Cerebellar cortex (tissue), 1 donor: ENCODE results near the gene MYL11.
A peak's percentile ranks its signal among the peaks of the same experiment; 100 is the strongest.
"Not testable (repeated sequence)": the region's sequence is repeated elsewhere in the genome, so short reads cannot be mapped to it uniquely, and the experiment has no call there.

Experiments
- DNase-seq: peaks from one replicate; pipeline ENCODE4 v3.0.0-alpha.2; 2015; ENCODE audit warnings: low spot score

Gene MYL11, protein sequence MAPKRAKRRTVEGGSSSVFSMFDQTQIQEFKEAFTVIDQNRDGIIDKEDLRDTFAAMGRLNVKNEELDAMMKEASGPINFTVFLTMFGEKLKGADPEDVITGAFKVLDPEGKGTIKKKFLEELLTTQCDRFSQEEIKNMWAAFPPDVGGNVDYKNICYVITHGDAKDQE

DNA sequence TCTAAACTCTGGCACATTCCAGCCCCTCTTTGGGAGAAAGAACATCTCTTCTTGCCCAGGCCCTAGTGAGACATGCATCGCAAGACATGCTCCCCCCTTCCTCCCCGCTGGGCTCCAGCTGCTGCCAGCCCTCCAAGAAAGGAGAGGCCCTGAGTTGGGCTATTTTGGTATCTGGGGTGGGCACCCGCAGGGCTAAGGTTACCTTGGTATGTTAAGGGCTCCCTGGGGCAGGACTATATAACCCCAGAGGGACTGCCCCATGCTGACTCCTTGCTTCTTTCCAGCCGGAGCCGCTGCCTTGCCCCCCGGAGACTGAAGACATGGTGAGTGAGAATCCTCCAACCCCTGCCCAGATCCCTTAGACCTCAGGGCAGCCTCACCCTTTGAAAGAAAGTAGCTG, at the start of gene MYL11:
MYL11 (plus strand) TSS at position 265 of the 400 bp plus-strand sequence; CDS start at position 321, 56 bp downstream.
- no peak for DNase-seq

DNA sequence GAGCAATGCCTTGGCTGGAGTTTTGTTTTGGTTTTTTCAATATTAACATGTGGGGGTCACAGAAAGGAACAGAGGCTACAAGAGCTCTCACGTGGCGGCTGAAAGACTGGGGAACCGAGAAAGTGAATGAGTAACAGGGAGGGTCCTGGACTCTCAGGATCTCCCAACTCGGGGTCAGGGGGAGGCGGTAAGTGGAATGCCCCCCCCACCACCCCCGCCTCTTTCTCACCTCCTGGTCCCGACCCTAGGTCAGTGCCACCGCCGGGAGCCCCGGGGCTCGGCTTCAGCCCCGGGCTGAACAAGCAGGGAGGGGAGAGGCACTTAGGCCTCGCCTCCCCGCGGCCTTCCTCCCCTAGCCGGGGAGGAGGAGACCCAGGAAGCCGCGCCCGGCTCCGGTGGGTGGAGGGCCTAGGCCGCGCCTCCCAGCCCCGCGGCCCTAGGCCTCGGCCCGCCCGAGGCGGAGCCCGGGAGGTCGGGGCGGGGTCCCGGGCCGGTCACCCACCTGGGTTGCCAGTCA, 40.1 kb upstream of the MYL11 start:
- DNase-seq: peak; percentile 64

DNA sequence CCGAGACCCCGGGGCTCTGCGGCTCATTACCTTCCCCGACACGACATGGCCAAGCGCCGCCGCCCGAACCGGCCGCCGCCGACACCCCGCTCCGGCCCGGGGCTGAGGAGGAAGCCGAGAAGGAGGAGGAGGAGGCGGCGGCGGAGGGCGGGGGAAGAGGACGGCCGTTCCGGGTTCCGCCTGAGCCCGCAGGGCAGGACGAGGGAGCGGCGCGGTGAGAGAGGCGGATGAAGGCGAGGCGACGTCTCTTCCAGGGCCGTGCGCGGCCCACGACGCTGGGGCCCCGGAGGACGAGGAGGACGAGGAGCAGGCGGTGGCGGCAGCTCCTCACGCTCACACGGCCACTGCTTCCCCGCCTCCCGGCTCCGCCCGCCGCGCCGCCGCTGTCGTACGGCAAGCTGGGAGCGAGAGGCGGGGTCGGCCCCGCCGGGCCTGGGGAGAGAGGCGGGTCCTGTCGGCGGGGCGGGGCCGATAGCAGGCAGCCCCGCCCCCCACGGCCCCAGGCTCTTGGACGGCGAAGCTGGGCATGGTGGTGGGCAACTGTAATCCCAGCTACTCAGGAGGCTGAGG, 39.5 kb upstream of the MYL11 start:
- DNase-seq: peak; percentile 69

DNA sequence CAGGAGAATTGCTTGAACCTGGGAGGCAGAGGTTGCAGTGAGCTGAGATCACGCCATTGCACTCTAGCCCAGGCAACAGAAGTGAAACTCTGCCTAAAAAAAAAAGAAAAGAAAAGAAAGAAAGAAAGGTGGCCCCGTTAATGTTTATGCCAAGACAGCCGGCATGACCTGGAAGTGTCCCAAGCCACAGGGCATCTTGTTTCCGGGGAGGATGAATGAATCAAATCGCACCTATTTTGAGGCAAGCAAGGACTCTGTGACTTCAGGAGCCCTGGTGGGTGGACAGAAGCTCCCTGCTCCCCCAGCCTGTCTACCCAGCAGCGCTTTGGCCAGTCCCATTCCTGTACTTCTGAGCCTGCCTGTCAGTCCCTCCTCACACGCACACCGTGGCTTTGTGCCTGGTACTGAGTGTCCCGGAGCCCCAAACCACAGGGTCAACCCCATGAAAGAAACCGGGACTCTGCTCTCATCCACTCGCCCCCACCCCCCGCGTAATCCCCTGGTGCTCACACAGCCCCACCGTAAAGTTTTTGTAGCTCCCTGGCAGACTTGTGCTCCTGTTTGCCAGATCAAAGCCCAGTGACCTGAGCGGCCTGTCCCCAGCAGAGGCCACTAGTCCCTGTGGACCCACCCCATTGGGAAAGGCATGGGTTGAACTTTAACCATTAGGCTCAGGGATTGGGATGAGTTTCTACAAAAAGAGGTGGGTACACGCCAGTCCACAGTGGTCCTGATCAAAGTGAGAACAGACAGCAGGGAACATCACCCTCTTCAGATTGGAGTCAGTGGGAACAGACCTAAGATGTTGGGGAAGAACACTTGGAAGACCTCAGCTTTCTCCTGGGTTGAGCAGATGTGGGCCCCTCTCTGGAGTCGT, 38.8 kb upstream of the MYL11 start:
- peak; percentile 40 for DNase-seq

DNA sequence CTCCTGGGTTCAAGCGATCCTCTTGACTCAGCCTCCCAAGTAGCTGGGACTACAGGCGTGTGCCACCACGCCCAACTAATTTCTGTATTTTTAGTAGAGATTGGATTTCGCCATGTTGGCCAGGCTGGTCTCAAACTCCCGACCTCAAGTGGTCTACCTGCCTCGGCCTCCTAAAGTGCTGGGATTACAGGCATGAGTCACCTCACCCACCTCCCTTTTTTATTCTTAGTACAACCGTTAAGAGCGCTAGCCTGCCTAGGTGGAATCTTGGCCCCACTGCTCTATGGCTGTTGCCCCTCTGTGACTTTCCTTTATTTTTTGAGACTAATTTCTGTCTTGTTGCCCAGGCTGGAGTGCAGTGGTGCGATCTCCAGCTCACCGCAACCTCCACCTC, 36.6 kb upstream of the MYL11 start:
- DNase-seq: not testable (repeated sequence)

DNA sequence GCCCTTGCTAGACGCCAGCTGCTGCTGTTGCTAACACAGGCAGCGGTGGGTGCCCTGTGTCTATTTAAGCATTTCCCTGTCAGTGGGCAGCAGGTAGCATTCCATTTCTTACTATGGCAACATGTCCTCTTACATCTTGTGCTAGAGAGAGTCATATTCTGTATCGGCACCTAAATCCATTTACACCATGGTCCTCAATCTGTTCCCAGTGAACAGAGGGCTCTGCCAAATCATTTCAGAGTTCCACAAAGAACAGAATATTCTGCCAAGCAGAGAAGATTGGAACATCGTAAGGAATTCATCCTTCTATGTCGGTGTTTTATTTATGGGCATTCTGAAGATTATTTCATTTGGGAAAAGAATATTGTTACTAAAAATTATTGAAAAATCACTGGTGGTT, 35.9 kb upstream of the MYL11 start:
- DNase-seq: not testable (repeated sequence)

DNA sequence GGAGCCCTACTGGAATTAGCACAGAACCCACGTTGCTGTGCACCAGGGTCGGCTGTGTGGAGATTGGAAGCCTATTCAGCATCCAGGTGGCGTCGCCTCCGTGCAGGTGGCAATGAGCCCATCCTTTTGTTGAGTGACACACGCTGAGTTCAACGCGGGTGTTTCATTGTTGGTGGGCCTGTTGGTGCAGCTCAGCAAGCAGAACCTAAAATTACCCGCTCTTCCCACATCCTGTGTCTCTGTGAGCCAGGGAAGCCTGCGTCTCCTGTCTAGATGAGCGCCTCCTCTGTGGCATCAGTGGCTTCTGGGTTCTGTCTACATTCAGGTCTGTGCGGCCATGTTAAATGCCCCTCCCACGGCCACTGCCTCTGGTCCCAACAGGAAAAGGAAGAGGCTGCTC, 34.0 kb upstream of the MYL11 start:
- no peak for DNase-seq

DNA sequence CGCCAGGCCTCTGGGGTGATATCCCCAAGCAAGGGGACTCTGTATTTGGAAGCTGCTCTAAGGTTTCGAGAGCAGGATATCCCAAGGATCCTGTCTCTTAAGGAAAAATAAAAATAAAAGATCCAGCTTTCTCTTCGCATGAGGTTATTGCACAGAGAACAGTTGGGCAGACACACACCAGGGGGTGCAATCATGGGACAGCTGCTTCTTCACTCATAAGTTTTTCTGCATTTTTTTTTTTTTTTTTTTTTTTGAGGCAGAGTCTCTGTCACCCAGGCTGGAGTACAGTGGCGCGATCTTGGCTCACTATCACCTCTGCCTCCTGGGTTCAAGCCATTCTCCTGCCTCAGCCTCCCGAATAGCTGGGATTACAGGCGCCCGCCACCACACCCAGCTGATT, 32.6 kb upstream of the MYL11 start:
- DNase-seq: not testable (repeated sequence)

DNA sequence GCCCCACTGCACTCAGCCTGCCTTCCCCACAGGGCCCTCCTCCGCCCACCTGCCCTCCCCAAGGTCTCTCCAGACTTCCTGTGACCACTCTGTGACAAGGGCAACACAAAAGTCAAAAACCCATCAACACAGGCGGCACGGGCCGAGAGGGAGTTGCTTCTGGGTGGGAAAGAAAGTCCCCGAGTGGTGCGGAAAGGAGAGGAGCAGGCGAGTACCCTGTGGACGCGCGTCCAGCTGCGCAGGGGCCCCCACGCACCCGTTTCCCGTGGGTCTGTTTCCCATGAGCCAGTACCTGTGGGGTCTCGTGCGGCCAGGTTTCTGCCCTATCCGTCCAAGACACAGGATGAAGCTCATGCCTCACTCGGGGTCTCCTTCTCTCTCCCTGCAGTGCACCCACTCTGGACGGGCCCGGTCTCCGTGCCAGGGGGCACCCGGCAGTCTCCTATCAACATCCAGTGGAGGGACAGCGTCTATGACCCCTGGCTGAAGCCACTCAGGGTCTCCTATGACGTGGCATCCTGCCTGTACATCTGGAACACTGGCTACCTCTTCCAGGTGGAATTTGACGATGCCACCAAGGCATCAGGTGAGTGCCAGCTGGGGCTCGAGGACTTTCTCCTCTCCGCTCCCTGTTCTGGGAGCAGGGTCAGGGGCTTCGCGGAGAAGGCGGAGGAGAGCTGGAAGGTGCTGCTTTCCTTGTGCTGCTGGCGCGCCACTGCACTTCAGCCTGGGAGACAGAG, 31.7 kb upstream of the MYL11 start:
- DNase-seq: no peak

DNA sequence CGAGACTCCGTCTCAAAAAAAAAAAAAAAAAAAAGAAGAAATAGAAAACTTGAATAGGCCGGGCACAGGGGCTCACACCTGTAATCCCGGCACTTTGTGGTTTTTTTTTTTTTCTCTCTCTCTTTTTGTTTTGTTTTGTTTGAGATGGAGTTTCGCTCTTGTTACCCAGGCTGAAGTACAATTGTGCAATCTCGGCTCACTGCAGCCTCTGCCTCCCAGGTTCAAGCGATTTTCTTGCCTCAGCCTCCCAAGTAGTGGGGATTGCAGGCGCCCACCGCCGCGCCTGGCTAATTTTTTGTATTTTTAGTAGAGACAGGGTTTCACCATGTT, 31.1 kb upstream of the MYL11 start:
- DNase-seq: not testable (repeated sequence)

DNA sequence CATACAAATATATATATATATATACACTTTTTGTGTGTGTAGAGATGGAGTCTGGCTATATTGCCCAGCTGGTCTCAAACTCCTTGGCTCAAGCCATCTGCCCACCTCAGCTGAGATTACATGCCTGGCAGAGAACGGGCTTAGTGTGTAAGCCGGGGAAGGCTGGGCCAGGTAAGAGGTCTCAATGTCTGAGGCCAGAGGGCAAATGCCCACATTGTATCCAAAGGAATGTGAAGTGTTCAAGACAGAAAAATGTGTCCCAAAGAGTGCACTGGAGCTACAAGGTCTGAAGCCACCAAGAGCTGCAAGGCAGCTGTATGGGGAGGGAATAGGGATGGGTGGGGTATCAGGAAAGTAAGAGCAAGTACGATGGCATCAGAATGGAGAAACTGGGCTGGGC, 28.3 kb upstream of the MYL11 start:
- no peak for DNase-seq

DNA sequence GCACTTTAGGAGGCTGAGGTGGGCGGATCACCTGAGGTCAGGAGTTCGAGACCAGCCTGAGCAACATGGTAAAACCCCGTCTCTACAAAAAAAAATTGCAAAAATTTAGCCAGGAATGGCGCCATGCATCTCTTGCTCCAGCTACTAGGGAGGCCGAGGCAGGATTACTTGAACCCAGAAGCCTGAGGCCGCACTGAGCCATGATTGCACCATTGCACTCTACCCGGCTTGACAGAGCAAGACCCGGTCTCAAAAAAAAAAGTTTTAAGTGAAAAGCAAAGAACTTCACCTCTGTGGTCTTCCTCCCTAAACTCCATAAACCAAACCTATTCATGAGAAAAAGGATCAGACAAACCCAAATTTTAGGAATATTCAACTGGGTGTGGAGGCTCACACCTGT, 26.5 kb upstream of the MYL11 start:
- DNase-seq: no peak

DNA sequence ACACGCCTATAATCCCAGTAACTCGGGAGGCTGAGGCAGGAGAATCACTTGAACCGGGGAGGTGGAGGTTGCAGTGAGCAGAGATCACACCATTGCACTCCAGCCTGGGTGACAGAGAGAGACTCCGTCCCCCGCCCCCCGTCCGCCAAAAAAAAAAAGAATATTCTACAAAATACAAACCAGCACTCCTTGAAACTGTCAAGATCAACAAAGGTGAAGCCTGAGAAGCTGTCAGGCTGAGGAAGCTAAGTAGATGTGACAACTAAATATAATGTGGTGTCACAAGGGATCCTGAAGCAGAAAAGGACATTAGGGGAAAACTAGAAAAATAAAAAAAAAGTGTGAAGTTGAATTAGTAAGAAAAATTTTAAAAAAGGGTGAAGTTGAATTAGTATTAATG, 25.7 kb upstream of the MYL11 start:
- no peak for DNase-seq

DNA sequence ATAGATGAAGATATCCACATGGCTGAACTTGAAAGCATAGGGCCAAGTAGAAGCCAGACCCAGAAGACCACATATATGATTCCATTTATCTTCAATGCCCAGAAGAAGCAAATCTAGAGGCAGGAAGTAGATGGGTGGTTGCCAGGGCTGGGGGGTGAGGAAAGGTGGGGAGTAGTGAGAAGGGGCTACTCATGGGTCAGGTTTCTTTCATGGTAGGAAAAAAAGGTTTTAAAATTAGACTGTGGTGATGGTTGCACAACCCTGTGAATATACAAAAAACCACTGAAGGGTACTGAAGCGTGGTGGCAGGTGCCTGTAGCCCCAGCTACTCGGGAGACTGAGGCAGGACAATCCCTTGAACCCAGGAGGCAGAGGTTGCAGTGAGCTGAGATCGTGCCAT, 24.9 kb upstream of the MYL11 start:
- DNase-seq: no peak

DNA sequence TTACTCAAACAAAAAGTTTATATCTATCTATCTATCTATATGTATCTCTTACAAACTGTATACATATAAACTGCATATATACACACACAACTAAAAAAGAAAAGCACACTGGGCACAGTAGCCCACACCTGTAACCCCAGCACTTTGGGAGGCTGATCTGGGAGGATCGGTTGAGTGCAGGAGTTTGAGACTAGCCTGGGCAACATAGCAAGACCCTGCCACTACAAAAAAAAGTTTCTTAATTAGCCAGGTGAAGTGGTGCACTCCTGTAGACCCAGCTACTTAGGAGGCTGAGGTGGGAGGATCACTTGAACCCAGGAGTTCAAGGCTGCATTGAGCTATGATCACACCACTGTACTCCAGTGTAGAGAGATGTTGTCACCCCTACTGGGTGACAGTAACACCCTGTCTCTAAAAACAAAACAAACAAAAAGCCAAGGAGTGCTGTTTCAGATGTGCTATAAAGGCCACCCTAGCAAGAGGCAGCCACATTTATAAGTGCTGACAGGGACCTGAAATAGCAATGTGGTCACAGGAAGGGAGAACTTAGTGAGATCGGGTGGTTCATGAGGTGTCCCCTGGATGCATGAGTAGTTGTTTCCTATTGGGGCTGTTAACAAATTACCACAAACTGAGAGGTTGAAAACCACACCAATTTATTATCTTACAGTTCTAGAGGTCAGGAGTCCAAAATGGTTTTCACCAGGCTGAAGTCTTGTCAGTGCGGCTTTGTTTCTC, 24.3 kb upstream of the MYL11 start:
- DNase-seq: no peak

DNA sequence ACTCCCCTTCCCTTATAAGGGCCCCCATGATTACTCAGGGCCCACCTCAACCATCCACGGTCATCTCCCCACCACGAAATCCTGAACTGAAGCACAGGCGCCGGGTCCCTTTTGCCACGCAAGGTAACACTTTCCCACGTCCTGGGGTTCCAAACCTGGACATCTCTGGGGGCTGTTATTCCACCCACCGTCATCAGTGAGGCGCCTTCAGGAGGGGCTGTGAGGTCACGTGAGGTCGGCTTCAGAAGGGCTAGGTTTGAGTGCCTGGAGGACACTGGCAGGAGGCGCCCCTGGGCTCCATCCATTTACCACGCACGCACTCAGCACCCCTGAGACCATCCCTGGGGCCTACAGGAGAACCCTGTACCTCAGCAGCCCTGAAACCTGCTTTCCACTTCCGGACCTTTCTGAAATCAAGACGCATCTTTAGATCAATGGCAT, 23.6 kb upstream of the MYL11 start:
- DNase-seq: no peak

DNA sequence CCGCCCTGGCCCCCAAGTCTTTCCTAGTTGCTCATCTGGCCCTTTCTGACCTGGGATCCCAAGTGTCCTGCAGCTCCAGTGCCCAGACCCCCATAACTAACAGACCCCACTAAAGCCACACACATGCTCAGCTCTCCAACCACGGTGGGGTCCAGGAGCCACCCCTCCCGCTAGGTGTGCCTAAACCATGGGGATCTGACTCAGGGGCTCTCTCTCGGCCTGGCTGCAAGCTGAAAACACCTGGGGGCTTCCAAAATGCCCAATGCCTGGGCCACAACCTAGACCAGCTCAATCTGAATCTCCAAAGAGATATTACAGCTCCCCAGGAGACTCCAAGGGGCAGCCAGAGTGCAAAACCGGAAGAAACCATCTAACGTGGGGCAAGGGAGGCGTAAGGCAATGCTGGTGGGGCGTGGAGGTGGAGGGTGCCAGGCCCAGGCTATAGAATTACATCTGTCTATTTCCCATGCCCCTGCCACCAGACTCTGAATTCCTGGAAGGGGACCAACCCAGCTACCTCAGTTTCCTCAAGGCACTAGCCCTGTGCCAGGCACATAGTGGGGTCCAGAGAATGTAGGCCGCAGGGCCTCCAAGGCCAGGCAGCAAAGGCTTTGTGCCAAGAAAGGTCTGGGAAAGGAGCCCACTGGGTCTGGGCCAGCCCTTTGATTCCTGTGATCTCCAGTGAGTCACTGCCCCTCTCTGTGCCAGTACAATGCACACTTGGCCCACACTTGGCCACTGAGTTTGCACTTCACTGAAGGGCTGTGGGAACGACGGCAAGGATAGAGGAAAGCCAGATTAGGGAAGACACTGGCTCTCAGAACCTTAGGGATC, 22.8 kb upstream of the MYL11 start:
- DNase-seq: peak; percentile 76

DNA sequence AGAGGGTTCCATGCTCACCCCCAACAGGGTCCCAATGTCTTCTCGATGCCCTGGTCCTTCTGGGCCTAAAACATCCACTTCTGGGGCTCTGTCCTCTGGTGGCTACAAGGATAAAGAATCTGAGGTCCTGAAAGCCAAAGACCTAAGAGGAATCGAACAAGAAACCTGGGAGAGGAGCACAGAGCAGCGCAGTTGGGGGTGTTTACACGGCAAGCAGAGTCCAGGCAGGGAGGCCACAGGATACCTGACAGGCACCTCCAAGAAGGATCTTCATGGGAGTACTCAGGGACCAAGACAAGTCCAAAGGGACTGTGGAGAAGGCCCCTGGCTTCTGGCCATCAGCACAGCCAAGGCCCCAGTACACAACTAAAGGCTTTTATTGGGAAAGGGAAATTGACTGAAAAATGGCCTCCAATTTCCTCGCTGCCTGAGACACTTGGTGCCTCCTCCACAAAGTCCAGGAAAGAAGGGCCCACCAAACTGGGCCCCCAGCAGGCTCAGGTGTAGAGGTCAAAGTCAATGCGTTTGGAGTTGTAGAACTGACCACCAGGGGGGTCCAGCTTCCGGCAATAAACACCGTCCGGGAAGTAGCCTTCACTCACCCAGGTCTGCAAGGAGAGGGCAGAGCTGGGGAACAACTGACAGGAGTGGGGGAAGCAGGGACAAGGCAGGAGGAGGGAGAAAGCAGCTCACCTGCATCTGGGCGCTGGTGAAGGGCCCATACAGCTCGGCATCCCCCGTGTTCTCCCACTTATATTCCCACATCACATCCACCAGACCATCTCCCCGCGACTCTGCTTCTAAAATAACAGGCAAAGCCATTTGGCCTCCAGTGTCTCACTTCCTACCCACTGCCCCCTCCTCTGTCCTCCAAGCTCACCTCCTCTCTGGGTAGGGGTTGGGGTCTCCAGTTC, 21.9 kb upstream of the MYL11 start:
- no peak for DNase-seq

DNA sequence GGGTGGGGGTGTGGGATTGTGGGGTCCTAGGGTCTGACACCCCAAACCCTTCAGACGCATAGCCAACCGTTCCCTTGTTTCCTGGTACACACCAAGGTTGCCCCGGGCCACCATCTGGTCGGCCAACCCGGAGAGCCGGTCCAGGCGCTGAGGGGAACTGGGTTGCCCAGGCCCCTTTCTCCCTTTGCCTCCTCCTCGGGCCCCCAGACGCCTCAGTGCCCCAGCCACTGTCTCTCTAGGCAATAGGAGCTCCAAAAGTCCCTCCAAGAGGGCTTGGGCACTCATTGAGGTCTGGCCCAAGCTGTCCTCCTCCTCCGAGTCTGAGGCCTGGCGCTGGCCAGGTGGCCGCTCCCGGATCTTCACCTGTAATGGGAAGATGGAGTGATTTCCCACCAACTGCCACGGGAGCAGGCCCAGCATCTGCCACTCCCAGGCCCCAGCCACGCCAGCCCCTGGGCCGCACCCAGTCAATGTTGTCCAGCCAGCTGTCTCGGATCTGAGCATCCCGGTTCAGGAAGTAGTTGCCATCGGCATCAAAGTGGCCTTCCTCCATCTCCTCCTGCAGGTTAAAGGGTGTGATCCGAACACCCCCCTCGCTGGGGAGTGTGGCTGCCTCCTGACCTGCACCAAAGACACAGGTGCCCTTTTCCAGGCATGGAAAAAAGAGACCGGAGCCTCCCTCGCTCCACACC, 21.0 kb upstream of the MYL11 start:
- DNase-seq: no peak
